Cardiac muscle cell (in vitro differentiated cells and primary cell): ENCODE measurements around the gene SMPDL3A. TPM values are rescaled to one million over a fixed set of nuclear protein-coding genes. Genes with fewer than 3 reads are reported as not detected.

Experiments
- DNase-seq, 2 donors: peaks; one replicate each; pipeline versions ENCODE4 v3.0.0 to v3.0.0-alpha.2; 2010 to 2017; ENCODE audit warnings: low read depth in 1 of 2, low spot score in 1 of 2
- H3K27ac ChIP-seq: fragments of 200-600 bp; sonication (generic); 2 replicates; pipeline ENCODE4 v1.5.1; 2016
- H3K27me3 ChIP-seq: fragments of 200-600 bp; sonication (generic); 2 replicates; pipeline ENCODE4 v1.6.0; 2016; ENCODE audit warnings: control low read depth
- H3K36me3 ChIP-seq: fragments of 200-600 bp; sonication (generic); 2 replicates; pipeline ENCODE4 v1.5.1; 2016; ENCODE audit warnings: control low read depth
- H3K4me1 ChIP-seq: fragments of 200-600 bp; sonication (generic); 2 replicates; pipeline ENCODE4 v1.8.1; 2017; ENCODE audit warnings: low read depth, mild to moderate bottlenecking, mixed run types
- H3K4me3 ChIP-seq: fragments of 200-600 bp; sonication (generic); 2 replicates; pipeline ENCODE4 v1.5.1; 2016; ENCODE audit warnings: mild to moderate bottlenecking
- H3K9me3 ChIP-seq: fragments of 200-600 bp; sonication (generic); 2 replicates; pipeline ENCODE4 v1.5.1; 2017; ENCODE audit warnings: low read depth, mild to moderate bottlenecking, control low read depth
- polyA plus RNA-seq: library from polyadenylated mRNA; unstranded; fragments of >200 nt; fragmentation: Nextera tagmentation; extraction: Ambion mirVana; gene quantifications from 2 replicates; pipeline ENCODE4 v1.2.1, GENCODE V29; 2016
- total RNA-seq: library from RNA; depleted of rRNA; stranded (reverse); fragments of >200 nt; gene quantifications from 2 replicates; pipeline ENCODE4 v1.2.3, GENCODE V29; 2016
- TF ChIP-seq, protein P1 (sequence below): IDR thresholded peaks from 2 replicates; pipeline ENCODE4 v1.5.1; 2012; ENCODE audit warnings: low read depth, mild to moderate bottlenecking, low read length

SMPDL3A gene
- total and polyA plus RNA-seq, 2 experiments from 2014 or later = 1.4 to 6.1 TPM

- H3K9me3 ChIP-seq = no peaks in the 10 kb centered on the region
- H3K4me1 ChIP-seq = no peaks in the 10 kb centered on the region
- TF ChIP-seq, protein P1, sequence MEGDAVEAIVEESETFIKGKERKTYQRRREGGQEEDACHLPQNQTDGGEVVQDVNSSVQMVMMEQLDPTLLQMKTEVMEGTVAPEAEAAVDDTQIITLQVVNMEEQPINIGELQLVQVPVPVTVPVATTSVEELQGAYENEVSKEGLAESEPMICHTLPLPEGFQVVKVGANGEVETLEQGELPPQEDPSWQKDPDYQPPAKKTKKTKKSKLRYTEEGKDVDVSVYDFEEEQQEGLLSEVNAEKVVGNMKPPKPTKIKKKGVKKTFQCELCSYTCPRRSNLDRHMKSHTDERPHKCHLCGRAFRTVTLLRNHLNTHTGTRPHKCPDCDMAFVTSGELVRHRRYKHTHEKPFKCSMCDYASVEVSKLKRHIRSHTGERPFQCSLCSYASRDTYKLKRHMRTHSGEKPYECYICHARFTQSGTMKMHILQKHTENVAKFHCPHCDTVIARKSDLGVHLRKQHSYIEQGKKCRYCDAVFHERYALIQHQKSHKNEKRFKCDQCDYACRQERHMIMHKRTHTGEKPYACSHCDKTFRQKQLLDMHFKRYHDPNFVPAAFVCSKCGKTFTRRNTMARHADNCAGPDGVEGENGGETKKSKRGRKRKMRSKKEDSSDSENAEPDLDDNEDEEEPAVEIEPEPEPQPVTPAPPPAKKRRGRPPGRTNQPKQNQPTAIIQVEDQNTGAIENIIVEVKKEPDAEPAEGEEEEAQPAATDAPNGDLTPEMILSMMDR = no peak
- no peaks in the 10 kb centered on the region for H3K36me3 ChIP-seq
- H3K4me3 ChIP-seq = no peak overlapping the region
- no peaks in the 10 kb centered on the region for H3K27me3 ChIP-seq
- H3K27ac ChIP-seq = no peak overlapping the region
- DNase-seq = no peak
Measured at GRCh38 chr6:122845464-122845863, 56.4 kb downstream of the SMPDL3A start.

GRCh38 chr6:122845916-122846612 lies 57.0 kb downstream of the SMPDL3A start:
- no peak overlapping the region for H3K27ac ChIP-seq
- no peaks in the 10 kb centered on the region for H3K4me1 ChIP-seq
- peak in 1 of 2 donors; percentile 15 for DNase-seq
- no peaks in the 10 kb centered on the region for H3K9me3 ChIP-seq
- H3K27me3 ChIP-seq = no peaks in the 10 kb centered on the region
- TF ChIP-seq, protein P1 = no peak
- H3K36me3 ChIP-seq = no peaks in the 10 kb centered on the region
- H3K4me3 ChIP-seq = no peak overlapping the region

- Histone ChIP-seq H3K4me1 (no peaks in the 10 kb centered on the region), H3K36me3 (no peaks in the 10 kb centered on the region), H3K27ac (no peak overlapping the region), H3K4me3 (no peak overlapping the region), H3K9me3 (no peaks in the 10 kb centered on the region), H3K27me3 (no peaks in the 10 kb centered on the region)
- no peak for DNase-seq
- TF ChIP-seq, protein P1 = no peak
Measured at GRCh38 chr6:122853259-122853995, 64.4 kb downstream of the SMPDL3A start.

Other genes starting within 250 kb of the SMPDL3A start
- gene PKIB, start 178.9 kb upstream of the SMPDL3A start, total RNA-seq = 51.0 and 69.1 TPM in 2 replicates
- 71.4 and 85.8 TPM in 2 replicates for gene PKIB, start 178.9 kb upstream of the SMPDL3A start, polyA plus RNA-seq
- gene FABP7, start 9.5 kb upstream of the SMPDL3A start, total RNA-seq = 2.2 and 3.4 TPM in 2 replicates
- 1.8 and 6.4 TPM in 2 replicates for gene FABP7, start 9.5 kb upstream of the SMPDL3A start, polyA plus RNA-seq
- gene CLVS2, start 207.0 kb downstream of the SMPDL3A start, total RNA-seq = 0.03 and 0.04 TPM in 2 replicates
- gene CLVS2, start 207.0 kb downstream of the SMPDL3A start, polyA plus RNA-seq = not detected in 2 replicates